HG02588 (cell line): ENCODE data around the gene MRM3.
"Not testable (repeated sequence)": the region's sequence is repeated elsewhere in the genome, so short reads cannot be mapped to it uniquely, and the experiment has no call there.

ENCODE experiments used
- ATAC-seq: cut with Tn5 transposase; IDR thresholded peaks from one replicate; pipeline ENCODE4 v1.9.1; 2021; ENCODE audit warnings: mild to moderate bottlenecking, moderate library complexity; ENCODE audit not compliant: unreplicated experiment

Gene MRM3

GRCh38 chr17:823501-823902 lies 41.3 kb downstream of the MRM3 start:
- no peak for ATAC-seq

GRCh38 chr17:824378-824777 lies 42.2 kb downstream of the MRM3 start:
- ATAC-seq = no peak

- ATAC-seq = no peak
Observed at GRCh38 chr17:825216-825615, 43.1 kb downstream of the MRM3 start.

- no peak for ATAC-seq
Observed at GRCh38 chr17:826778-827177, 44.6 kb downstream of the MRM3 start.

GRCh38 chr17:828761-829160 lies 46.6 kb downstream of the MRM3 start:
- ATAC-seq = no peak

GRCh38 chr17:829614-830013 lies 47.5 kb downstream of the MRM3 start:
- ATAC-seq = not testable (repeated sequence)

- ATAC-seq = no peak
Observed at GRCh38 chr17:830381-830780, 48.2 kb downstream of the MRM3 start.

GRCh38 chr17:830950-831349 lies 48.8 kb downstream of the MRM3 start:
- no peak for ATAC-seq

- no peak for ATAC-seq
Observed at GRCh38 chr17:834136-834535, 52.0 kb downstream of the MRM3 start.

- no peak for ATAC-seq
Observed at GRCh38 chr17:835263-835662, 53.1 kb downstream of the MRM3 start.

- ATAC-seq = not testable (repeated sequence)
Observed at GRCh38 chr17:835721-836120, 53.6 kb downstream of the MRM3 start.

- no peak for ATAC-seq
Observed at GRCh38 chr17:836151-836550, 54.0 kb downstream of the MRM3 start.

- no peak for ATAC-seq
Observed at GRCh38 chr17:838486-838885, 56.3 kb downstream of the MRM3 start.

- ATAC-seq = no peak
Observed at GRCh38 chr17:841313-841712, 59.2 kb downstream of the MRM3 start.
